ENCODE results near the gene CHRNA4. TPM values are rescaled to one million over a fixed set of nuclear protein-coding genes. Genes with fewer than 3 reads are reported as not detected.

The CHRNA4 gene
- total and polyA plus RNA-seq, 10 of the 15 experiments (the other 5 are each of a cell fraction or from before 2014, with no cell fraction given) = 0.04 to 0.41 (median 0.06) TPM; not detected in 5

- 21% methylated on average over 7 of the region's 8 CpGs for WGBS (ENCODE audit: insufficient coverage, insufficient replicate concordance, low lambda C conversion rate, missing lambda C conversion rate)
- TF ChIP-seq EGR1 (IDR thresholded peaks at IDR 0.05; ENCODE audit: borderline replicate concordance in 1 of 2, low read depth in 2 of 2, low read length in 2 of 2) (no peak), TARDBP (IDR thresholded peaks at IDR 0.05; ENCODE audit: borderline replicate concordance) (no peak), POLR2A (IDR thresholded peaks at IDR 0.05; ENCODE audit: low read depth, low read length) (no peak)
- POLR2A ChIA-PET = no interaction called here
- H3K4me2 ChIP-seq (ENCODE audit: control insufficient read depth, insufficient read depth) = no peak overlapping the region
- H3K79me2 ChIP-seq (ENCODE audit: control insufficient read depth, insufficient read depth, low read length) = no peaks in the 10 kb centered on the region
- in situ Hi-C loops (cut with MboI) = no loop called here
- SMC1A ChIA-PET (ENCODE audit: uncharacterized antibody, unreplicated experiment) = no interaction called here
- H3K9ac ChIP-seq (ENCODE audit: control insufficient read depth, insufficient read depth, low read length) = no peak overlapping the region
- no peak overlapping the region for H2AFZ ChIP-seq (ENCODE audit: control insufficient read depth, low read depth, low read length)
- peaks cover 5% of the 10 kb centered on the region; the same call in 1 of the 3 replicates for H3K9me3 ChIP-seq (replicated peaks; ENCODE audit: control insufficient read depth, insufficient read depth, low read length)
- no peak overlapping the region for H3K4me3 ChIP-seq
- BruUV-seq (replicated peaks) = no TSS peak
- H3K36me3 ChIP-seq (ENCODE audit: control insufficient read depth in 2 of 2, insufficient read depth in 2 of 2, low read length in 1 of 2) = no peaks in the 10 kb centered on the region
- CTCF ChIA-PET = no interaction called here
- H4K20me1 ChIP-seq (ENCODE audit: control insufficient read depth, insufficient read depth) = no peaks in the 10 kb centered on the region
- ATAC-seq (no peak), DNase-seq (ENCODE audit: low read depth, low spot score) (no peak), FAIRE-seq (no peak)
- intact Hi-C loops (cut with micrococcal nuclease; ENCODE audit: unreplicated experiment) = no loop called here
- H3K4me1 ChIP-seq (ENCODE audit: control insufficient read depth, insufficient read depth, low read length) = peaks cover 6% of the 10 kb centered on the region
- no peak overlapping the region for H3K27ac ChIP-seq (ENCODE audit: control insufficient read depth, insufficient read depth)
- RAD21 ChIA-PET (ENCODE audit: unreplicated experiment) = no interaction called here
- no peaks in the 10 kb centered on the region for H3K27me3 ChIP-seq (replicated peaks in 1 of 2; ENCODE audit: control insufficient read depth in 2 of 2, insufficient read depth in 2 of 2, low read length in 1 of 2)
These were observed 35.4 kb downstream of the CHRNA4 start for GRCh38 chr20:63325554-63326313.

GRCh38 chr20:63325021-63325471 lies 36.1 kb downstream of the CHRNA4 start:
- H3K9ac ChIP-seq (ENCODE audit: control insufficient read depth, insufficient read depth, low read length) = no peak overlapping the region
- H4K20me1 ChIP-seq (ENCODE audit: control insufficient read depth, insufficient read depth) = no peaks in the 10 kb centered on the region
- ChIA-PET RAD21 (ENCODE audit: unreplicated experiment) (no interaction called here), SMC1A (ENCODE audit: uncharacterized antibody, unreplicated experiment) (no interaction called here), CTCF (no interaction called here), POLR2A (no interaction called here)
- DNase-seq (ENCODE audit: low read depth, low spot score) (no peak), ATAC-seq (no peak), FAIRE-seq (no peak)
- peaks cover 5% of the 10 kb centered on the region; the same call in 1 of the 3 replicates for H3K9me3 ChIP-seq (replicated peaks; ENCODE audit: control insufficient read depth, insufficient read depth, low read length)
- TF ChIP-seq HDGF (IDR thresholded peaks at IDR 0.05) (no peak), HCFC1 (IDR thresholded peaks at IDR 0.05; ENCODE audit: low read length) (no peak), ZSCAN29 (IDR thresholded peaks at IDR 0.05) (no peak), TAF1 (IDR thresholded peaks at IDR 0.05; ENCODE audit: borderline replicate concordance, low read depth, low read length) (no peak)
- H3K27me3 ChIP-seq (replicated peaks in 1 of 2; ENCODE audit: control insufficient read depth in 2 of 2, insufficient read depth in 2 of 2, low read length in 1 of 2) = no peaks in the 10 kb centered on the region
- in situ Hi-C loops (cut with MboI) = no loop called here
- WGBS (ENCODE audit: insufficient coverage, insufficient replicate concordance, low lambda C conversion rate, missing lambda C conversion rate) = 66% methylated on average over 10 of the region's 10 CpGs
- no peaks in the 10 kb centered on the region for H3K36me3 ChIP-seq (ENCODE audit: control insufficient read depth in 2 of 2, insufficient read depth in 2 of 2, low read length in 1 of 2)
- no peak overlapping the region for H3K27ac ChIP-seq (ENCODE audit: control insufficient read depth, insufficient read depth)
- no peak overlapping the region for H2AFZ ChIP-seq (ENCODE audit: control insufficient read depth, low read depth, low read length)
- intact Hi-C loops (cut with micrococcal nuclease; ENCODE audit: unreplicated experiment) = no loop called here
- H3K4me1 ChIP-seq (ENCODE audit: control insufficient read depth, insufficient read depth, low read length) = peaks cover 6% of the 10 kb centered on the region
- H3K4me2 ChIP-seq (ENCODE audit: control insufficient read depth, insufficient read depth) = no peak overlapping the region
- BruUV-seq (replicated peaks) = no TSS peak
- no peak overlapping the region for H3K4me3 ChIP-seq
- no peaks in the 10 kb centered on the region for H3K79me2 ChIP-seq (ENCODE audit: control insufficient read depth, insufficient read depth, low read length)
